GM18868 (cell line): ENCODE measurements around the gene GRIN3A.
A peak's percentile ranks its signal among the peaks of the same experiment; 100 is the strongest.

Source experiments
- ATAC-seq: cut with Tn5 transposase; IDR thresholded peaks from one replicate; pipeline ENCODE4 v1.9.1; 2021; ENCODE audit warnings: mild to moderate bottlenecking, moderate library complexity; ENCODE audit not compliant: unreplicated experiment

The GRIN3A gene

DNA sequence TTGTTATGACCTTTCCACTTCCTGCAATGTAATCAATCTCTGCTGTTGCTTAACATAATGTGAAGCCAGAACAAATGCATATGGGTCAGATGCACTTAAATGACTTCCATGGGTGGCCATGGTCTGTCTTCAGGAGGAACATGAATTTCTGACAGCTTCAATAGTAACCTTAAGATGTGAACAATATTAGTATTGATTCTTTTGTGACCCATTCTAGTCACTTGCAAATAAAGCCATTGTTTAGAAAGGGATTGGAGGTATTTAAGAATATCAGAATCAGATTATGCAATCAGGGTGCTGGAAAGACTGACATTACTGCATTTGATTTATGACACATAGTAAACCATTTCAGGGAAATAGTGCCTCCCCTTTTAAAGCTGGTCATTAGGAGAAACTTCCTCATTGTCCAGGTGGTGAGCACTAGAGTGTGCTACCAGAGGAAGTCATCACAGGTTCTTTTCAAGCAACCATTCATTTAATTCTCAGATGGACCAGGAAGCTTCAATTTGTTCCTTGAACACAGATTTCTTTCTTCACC is 32.1 kb downstream of the GRIN3A start:
- ATAC-seq, result no peak

GRCh38 chr9:101705135-101705661 is 33.2 kb downstream of the GRIN3A start:
- ATAC-seq, result peak; percentile 94

DNA sequence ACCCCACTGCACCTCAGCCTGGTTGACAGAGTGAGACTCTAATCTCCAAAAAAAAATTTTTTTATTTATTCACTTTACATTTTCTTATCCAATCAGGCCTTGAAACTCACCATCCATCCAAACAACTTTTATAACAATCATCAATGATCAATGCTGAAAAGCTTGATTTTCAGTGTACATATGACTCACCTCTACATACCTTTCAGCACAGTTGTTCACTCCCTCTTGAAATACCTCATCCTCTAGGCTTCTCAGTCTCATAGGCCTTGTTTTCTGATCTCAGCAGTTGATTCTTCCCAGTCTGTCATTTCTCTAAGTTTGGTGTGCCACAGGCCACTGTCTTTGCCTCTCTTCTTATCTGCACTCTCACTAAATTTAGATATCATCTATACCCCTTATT is 36.2 kb downstream of the GRIN3A start:
- ATAC-seq, result no peak

DNA sequence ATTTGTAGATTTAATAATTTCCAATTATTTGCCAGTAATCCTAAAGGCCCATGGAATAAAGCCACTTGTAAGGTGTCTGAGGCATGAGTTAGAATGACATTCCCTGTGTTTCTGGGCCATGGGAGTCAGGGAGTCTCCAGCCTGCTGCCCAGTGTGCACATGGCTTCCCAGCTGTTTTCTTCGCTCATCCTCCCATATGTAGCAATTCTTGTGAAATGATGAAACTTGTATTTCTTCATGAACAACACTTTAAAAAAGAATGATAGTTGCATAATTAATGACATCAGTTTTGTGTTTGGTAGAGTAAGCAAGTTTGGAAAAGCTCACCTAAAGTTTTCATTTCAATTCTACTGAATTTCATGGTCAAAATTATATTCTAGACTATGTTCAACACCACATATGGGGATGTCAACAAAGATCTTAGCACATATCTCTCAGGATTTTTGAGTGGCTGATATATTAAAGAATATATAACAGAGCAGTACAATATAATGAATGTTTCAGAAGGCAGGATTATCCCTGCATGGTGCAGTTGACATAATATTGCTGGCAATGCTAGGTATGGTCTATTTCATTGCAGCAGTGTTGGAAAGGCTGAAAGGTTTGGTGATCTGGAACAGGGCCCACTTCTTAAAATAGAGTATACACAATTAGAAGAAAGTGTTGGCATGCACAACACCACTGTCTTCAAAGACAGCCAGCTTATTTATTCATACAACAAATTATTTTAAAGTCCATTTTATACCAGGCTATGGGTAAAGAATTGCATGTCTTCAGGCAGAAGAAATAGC is 44.7 kb downstream of the GRIN3A start:
- no peak for ATAC-seq

GRCh38 chr9:101691657-101692056 is 46.8 kb downstream of the GRIN3A start:
- no peak for ATAC-seq

- ATAC-seq, result no peak
Observed at GRCh38 chr9:101689039-101689438, 49.4 kb downstream of the GRIN3A start.

DNA sequence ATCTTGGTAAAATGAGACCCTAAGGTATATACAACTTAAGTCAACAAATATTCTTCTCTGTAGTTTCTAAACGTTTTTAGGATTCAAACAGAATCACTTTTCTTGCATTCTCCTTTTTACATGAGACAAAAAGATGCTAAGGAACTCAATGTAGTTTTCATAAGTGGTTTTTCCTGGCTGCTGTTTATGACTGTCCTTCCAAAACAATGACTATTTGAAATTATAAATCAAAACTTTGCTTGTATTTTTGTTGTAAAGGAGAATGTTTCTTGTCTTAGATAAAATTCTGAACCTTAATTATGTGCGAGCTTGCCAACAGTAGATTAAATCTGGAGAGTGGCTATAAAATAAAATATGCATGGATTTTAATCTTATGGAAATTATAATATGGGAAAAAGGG is 53.8 kb downstream of the GRIN3A start:
- ATAC-seq, result no peak

DNA sequence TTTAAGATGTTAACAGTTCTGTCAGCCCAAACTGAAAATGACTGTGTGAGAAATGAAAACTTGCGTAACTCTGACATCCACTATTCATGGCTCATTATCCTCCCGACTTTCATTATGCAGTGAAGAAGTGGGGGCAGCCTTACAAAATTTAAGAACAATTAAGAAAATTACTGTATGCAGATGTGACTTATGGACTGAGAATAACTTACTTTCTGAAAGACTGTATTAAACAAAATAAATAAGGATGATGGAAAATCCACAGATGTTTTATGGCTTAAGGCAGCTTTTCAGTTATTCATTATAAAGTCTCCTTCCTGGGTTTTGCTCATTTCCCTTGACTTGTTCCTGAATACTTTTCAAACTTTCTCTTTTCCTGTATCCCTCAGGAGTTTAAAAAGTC is 55.2 kb downstream of the GRIN3A start:
- no peak for ATAC-seq

- no peak for ATAC-seq
Observed at GRCh38 chr9:101677861-101678260, 60.6 kb downstream of the GRIN3A start.

GRCh38 chr9:101675341-101675740 is 63.1 kb downstream of the GRIN3A start:
- no peak for ATAC-seq

DNA sequence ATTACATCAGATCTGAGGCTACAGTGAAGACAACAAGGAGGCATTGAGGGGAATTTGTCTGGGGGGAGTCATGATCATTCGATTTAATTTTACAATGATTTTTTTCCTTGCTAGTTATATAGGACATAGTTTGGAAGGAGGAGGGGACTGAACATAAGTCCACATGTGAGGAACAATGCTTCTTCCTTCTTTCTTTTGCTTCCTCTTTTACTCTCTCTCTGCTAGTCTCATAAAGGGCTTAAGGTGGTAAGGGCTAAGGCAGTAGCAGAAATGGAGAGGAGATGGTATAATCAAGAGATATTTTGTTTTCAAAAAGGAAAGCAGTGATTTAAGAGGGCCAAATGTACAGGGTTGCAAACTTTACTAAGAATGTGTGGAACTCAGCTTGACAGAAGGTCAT is 64.3 kb downstream of the GRIN3A start:
- ATAC-seq, result peak; percentile 90

DNA sequence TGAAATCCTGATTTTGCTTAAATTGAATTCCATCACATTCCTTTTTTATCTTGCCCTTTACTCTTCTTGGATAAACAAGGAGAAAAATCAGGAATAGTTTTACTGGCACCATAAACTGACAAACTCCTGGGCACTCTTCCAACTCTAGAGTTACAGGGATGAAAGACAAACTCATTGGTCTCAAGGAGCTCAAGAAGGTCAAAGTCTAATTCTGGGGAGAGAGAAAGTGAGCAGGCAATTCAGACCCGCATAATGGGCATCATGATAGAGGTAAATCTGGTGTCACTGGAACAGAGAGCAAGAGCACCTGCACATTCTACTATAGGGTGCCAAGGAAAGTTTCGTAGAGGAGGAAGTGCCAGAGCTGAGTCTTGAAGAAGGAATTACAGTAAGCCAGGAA is 64.8 kb downstream of the GRIN3A start:
- ATAC-seq, result no peak

DNA sequence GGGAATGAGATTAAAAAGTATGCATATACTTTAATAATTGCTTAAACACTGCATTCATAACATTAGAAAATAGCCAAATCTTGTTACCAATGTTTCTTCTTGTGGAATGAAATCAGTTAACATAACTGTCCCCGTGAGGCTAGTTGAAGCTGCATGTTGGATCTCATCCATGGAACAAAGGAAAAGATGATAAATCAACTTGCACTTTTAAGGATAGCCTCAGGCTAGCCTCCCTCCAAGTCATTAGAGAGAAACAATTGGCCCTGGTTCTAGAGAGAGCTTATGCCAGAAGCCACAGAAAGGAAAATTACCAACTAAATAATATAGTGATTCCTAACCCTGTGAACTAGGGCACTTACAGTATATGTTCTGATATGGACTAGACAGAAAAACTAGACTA is 66.9 kb downstream of the GRIN3A start:
- ATAC-seq, result no peak

DNA sequence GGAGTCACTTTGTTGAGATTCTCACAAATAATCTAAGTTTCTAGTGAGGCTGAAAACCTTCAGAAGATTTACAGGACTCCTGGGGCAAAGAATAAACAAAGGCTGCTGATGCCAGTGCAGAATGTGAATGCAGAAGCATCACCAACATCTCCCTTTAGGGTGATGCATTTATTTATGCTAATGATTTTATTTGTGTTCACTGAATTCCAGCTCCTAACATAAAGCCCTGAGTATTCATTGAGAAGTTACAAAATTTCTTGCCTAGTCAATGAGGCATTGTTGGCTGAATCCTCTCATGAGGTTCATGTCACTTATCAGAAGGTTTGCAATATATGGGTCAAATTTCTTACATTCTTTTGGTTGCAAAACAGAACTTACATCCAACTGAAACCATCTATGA is 70.0 kb downstream of the GRIN3A start:
- ATAC-seq, result no peak

DNA sequence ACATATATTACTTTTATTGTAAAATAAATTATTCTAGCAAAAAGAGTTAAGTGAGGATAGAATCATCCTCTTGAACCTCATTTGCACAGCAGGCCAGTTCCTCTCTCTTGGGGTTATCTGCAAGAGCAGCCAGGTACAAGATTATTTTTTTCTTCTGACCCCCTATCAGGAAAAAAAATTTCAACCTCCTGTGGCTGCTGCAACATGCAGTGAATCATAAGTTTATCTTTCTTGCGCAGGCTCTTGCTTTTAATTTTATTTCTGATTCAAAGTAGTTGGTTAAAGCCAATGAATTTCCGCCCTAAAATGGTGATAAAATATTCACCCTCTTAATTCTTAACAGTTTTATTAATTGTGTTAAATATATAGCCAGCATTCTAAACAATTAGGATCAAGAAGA is 74.0 kb downstream of the GRIN3A start:
- ATAC-seq, result no peak

DNA sequence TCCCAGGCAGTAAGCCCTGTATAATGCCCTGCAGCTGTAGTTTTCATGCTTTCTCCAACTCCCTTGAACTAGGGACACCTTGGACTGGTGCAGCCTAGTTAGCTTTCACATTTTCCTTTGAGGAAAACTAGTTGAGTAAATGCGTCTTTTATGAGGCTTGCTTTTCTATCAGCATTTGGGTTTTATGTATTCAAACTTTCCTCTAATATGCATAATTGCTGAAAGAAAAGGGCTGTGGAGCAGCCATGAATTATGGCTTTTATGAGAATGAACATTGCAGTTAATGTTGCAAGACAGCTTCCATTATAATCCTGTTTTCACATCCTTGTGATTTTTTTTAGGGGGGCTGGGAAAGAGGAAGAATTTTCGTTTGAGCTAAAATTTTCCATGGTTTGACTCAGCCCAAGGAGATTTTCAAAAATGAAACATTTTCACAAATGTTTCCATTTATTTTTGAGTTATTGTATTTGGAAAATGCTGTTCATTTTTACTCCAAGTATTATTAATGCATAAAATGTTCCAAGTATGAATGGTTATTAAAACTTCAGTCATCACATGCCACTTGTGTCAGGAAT is 85.8 kb downstream of the GRIN3A start:
- ATAC-seq, result no peak

GRCh38 chr9:101650142-101650541 is 88.3 kb downstream of the GRIN3A start:
- peak; percentile 88 for ATAC-seq

GRCh38 chr9:101648493-101648892 is 90.0 kb downstream of the GRIN3A start:
- ATAC-seq, result no peak

DNA sequence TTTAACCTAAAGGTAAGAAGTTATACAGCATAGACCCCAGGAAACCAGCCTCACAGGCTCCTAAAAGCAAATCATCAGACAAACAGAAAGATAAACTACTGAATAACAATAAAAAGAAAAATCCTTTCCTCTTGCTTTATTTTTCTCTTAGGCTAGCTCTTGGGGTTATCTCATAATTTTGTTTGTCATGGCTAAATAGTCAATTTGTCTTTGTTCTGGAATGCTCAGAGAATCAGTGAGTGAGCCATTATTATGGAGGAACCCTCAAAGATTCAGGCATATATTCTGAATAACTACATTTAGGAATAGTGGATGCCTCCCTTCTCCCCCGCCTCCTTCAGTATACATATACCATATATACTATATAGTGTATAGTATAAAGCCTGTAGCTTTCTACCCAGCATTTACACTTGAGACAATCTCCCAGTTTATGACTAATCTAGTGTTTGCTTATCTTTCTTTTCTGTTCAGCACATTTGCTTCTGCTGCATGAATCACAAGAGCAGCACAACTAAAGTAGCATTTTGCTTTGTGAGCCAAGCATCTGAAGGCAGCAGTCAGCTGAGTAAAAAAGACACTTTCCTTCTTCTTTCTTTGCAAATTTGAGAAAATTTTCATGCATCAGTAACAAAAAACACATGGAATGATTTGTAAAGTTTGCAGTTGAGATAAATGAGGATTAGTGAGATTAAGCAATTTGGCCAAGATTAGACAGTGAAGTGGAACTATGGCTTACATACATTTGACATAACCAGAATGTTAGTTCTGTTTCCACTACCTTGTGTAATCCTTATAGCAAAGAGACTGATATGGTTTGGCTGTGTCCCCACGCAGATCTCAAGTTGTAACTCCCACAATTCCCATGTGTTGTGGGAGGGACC is 98.4 kb downstream of the GRIN3A start:
- no peak for ATAC-seq

GRCh38 chr9:101639311-101639710 is 99.1 kb downstream of the GRIN3A start:
- ATAC-seq, result no peak

DNA sequence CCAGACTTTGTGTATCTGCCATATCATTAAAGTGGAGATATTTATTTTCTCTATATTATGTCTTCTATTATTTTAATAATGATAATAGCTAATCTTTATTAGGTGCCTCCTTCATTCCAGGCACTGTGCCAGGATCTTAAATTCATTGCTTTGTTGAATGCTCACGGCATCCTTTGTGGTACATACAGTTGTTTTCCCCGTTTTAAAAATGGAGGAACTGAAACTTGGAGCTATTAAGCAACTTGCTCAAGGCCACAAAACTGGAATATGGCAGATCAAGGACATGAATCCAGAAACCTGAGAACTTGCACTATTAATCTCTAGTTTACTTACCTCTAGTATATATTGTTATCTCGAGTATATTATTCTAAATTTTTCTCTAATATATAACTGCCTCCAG is 102.2 kb downstream of the GRIN3A start:
- no peak for ATAC-seq
